ENCODE results near the gene LHFPL3.

GRCh38 chr7:104445393-104445792 lies 117.0 kb downstream of the LHFPL3 start:
- TF ChIP-seq EZH2 (IDR thresholded peaks at IDR 0.05; ENCODE audit: borderline replicate concordance, low read depth, low read length, poor library complexity, severe bottlenecking) (no peak), CTCF (conservative IDR thresholded peaks at IDR 0.05; ENCODE audit: low read depth, low read length) (no peak)

Measured in A673 (cell line).